MM.1S (cell line): ENCODE measurements around the gene KRT6C.

Experiments
- DNase-seq: peaks from one replicate; pipeline ENCODE4 v3.0.0-alpha.2; 2015
- H2AFZ ChIP-seq: fragments of 300-600 bp; sonication (generic); 2 replicates; pipeline ENCODE4 v1.6.0; 2016; ENCODE audit warnings: antibody characterized with exemption, low read length
- H3F3A ChIP-seq: fragments of 300-600 bp; sonication (generic); 2 replicates; pipeline ENCODE4 v1.6.1; 2016; ENCODE audit warnings: mild to moderate bottlenecking, antibody characterized with exemption, low read length, moderate library complexity, mixed read lengths; ENCODE audit not compliant: insufficient read depth
- H3K27ac ChIP-seq: fragments of 300-600 bp; sonication (generic); 2 replicates; pipeline ENCODE4 v1.5.1; 2016; ENCODE audit warnings: mild to moderate bottlenecking, low read length
- H3K27me3 ChIP-seq: fragments of 300-600 bp; sonication (generic); replicated peaks from 2 replicates; pipeline ENCODE4 v1.6.0; 2016; ENCODE audit warnings: low read length; ENCODE audit not compliant: insufficient read depth
- H3K36me3 ChIP-seq: fragments of 300-600 bp; sonication (generic); replicated peaks from 2 replicates; pipeline ENCODE4 v1.6.1; 2016; ENCODE audit warnings: mild to moderate bottlenecking, low read length, mixed read lengths; ENCODE audit not compliant: insufficient read depth
- H3K4me1 ChIP-seq: fragments of 300-600 bp; sonication (generic); 2 replicates; pipeline ENCODE4 v1.6.1; 2016; ENCODE audit warnings: low read length, mixed read lengths
- H3K4me2 ChIP-seq: fragments of 300-600 bp; sonication (generic); 2 replicates; pipeline ENCODE4 v1.6.0; 2016; ENCODE audit warnings: low read depth, low read length
- H3K4me3 ChIP-seq: fragments of 300-600 bp; sonication (generic); 2 replicates; pipeline ENCODE4 v1.5.1; 2016; ENCODE audit warnings: low read length, mixed read lengths
- H3K79me2 ChIP-seq: fragments of 300-600 bp; sonication (generic); 2 replicates; pipeline ENCODE4 v1.6.1; 2016; ENCODE audit warnings: mixed run types, low read length, mixed read lengths
- H3K9ac ChIP-seq: fragments of 300-600 bp; sonication (generic); 2 replicates; pipeline ENCODE4 v1.6.1; 2016; ENCODE audit warnings: low read length, mixed read lengths
- H3K9me2 ChIP-seq: fragments of 300-600 bp; sonication (generic); replicated peaks from 2 replicates; pipeline ENCODE4 v1.6.1; 2016; ENCODE audit warnings: mild to moderate bottlenecking, low read length, mixed read lengths; ENCODE audit not compliant: insufficient read depth
- H3K9me3 ChIP-seq: fragments of 300-600 bp; sonication (generic); replicated peaks from 2 replicates; pipeline ENCODE4 v1.6.1; 2016; ENCODE audit warnings: mild to moderate bottlenecking, low read length, mixed read lengths; ENCODE audit not compliant: insufficient read depth
- H4K20me1 ChIP-seq: fragments of 300-600 bp; sonication (generic); 2 replicates; pipeline ENCODE4 v1.6.1; 2016; ENCODE audit warnings: mild to moderate bottlenecking, low read length, moderate library complexity, mixed read lengths; ENCODE audit not compliant: insufficient read depth
- CTCF ChIP-seq: fragments of 300-600 bp; sonication (generic); IDR thresholded peaks from 2 replicates; pipeline ENCODE4 v1.5.1; 2016; ENCODE audit warnings: antibody characterized with exemption, low read length, mixed read lengths
- EZH2 ChIP-seq: fragments of 300-600 bp; sonication (generic); optimal IDR thresholded peaks from 2 replicates; pipeline ENCODE3; 2017; ENCODE audit warnings: low read depth, mild to moderate bottlenecking, antibody characterized with exemption, low read length, mixed read lengths
- EZH2phosphoT487 ChIP-seq: fragments of 300-600 bp; sonication (generic); IDR thresholded peaks from 2 replicates; pipeline ENCODE4 v1.6.1; 2018; ENCODE audit warnings: antibody characterized with exemption, low read length

The KRT6C gene

DNA sequence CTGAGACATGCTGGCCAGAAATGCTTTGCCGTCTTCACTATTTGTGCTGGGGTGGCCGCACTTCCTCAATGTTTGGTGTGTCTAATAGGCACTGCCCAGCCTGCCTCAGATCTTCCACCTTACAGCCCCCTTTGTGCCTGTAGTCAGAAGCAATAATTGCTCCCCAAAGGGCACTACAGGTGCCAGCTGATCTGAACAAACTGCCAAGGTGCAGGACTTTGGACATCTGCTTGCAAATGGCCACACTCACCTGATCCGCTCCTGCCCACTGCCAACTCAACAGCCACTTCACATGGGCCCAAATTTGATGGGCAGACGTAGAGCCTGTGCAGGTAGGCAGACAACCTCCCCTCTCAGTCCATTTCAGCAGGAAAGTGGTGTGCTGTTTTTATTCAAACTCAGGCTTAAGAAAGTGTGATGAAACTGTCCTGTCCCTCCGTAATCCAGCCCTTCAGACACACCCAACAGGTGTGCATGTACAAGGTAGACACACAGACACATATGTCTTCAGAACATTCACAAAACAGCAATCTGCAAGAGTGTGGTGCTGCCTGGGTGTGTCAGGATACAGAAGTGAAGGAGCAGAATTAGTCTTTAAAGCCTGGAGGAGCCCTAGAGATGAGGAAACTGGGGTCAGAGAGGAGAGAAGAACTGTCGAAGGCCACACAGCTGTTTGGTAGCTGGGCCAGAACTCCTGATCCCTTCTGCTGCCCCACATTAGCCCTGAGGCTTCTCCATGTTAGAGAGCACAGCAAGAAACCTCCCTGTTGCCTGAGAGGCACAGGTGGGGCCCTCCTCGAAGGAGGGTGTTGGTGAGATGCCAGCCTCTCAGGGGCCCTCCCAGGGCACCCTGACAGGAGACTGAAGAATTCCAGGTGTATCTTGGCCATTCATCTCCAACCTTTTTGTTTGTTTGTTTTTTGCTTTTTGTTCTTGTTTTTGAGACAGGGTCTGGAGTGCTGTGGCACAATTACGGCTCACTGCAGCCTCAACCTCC, 35.0 kb downstream of the KRT6C start:
- Histone ChIP-seq H3K4me3 (no peak overlapping the region), H3K9me2 (no peaks in the 10 kb centered on the region), H3K27ac (no peak overlapping the region), H2AFZ (no peak overlapping the region), H3F3A (no peaks in the 10 kb centered on the region), H3K9me3 (no peaks in the 10 kb centered on the region), H3K9ac (no peak overlapping the region), H3K27me3 (peaks cover 60% of the 10 kb centered on the region), H3K4me2 (no peak overlapping the region), H4K20me1 (no peaks in the 10 kb centered on the region), H3K36me3 (no peaks in the 10 kb centered on the region), H3K79me2 (no peaks in the 10 kb centered on the region), H3K4me1 (no peaks in the 10 kb centered on the region)
- TF ChIP-seq EZH2phosphoT487, result no peak
- no peak for TF ChIP-seq CTCF
- no peak for TF ChIP-seq EZH2
- no peak for DNase-seq

GRCh38 chr12:52437508-52437907, 36.1 kb downstream of the KRT6C start:
- no peak overlapping the region for H3K27ac ChIP-seq
- H3K4me2 ChIP-seq, result no peak overlapping the region
- no peaks in the 10 kb centered on the region for H3K9me2 ChIP-seq
- no peaks in the 10 kb centered on the region for H3F3A ChIP-seq
- no peaks in the 10 kb centered on the region for H3K79me2 ChIP-seq
- TF ChIP-seq CTCF (no peak), EZH2phosphoT487 (no peak), EZH2 (no peak)
- H3K4me3 ChIP-seq, result no peak overlapping the region
- no peak overlapping the region for H3K9ac ChIP-seq
- no peaks in the 10 kb centered on the region for H3K9me3 ChIP-seq
- no peak overlapping the region for H2AFZ ChIP-seq
- H3K36me3 ChIP-seq, result no peaks in the 10 kb centered on the region
- peaks cover 70% of the 10 kb centered on the region for H3K27me3 ChIP-seq
- H4K20me1 ChIP-seq, result no peaks in the 10 kb centered on the region
- DNase-seq, result no peak
- no peaks in the 10 kb centered on the region for H3K4me1 ChIP-seq

GRCh38 chr12:52436828-52437474, 36.7 kb downstream of the KRT6C start:
- H3K4me3 ChIP-seq, result no peak overlapping the region
- no peak overlapping the region for H3K4me2 ChIP-seq
- TF ChIP-seq CTCF (no peak), EZH2phosphoT487 (no peak), EZH2 (no peak)
- DNase-seq, result no peak
- no peaks in the 10 kb centered on the region for H3K79me2 ChIP-seq
- H3K9me2 ChIP-seq, result no peaks in the 10 kb centered on the region
- H2AFZ ChIP-seq, result no peak overlapping the region
- H3K9me3 ChIP-seq, result no peaks in the 10 kb centered on the region
- H3K4me1 ChIP-seq, result no peaks in the 10 kb centered on the region
- H3F3A ChIP-seq, result no peaks in the 10 kb centered on the region
- H4K20me1 ChIP-seq, result no peaks in the 10 kb centered on the region
- H3K27me3 ChIP-seq, result peaks cover 70% of the 10 kb centered on the region
- H3K9ac ChIP-seq, result no peak overlapping the region
- H3K36me3 ChIP-seq, result no peaks in the 10 kb centered on the region
- H3K27ac ChIP-seq, result no peak overlapping the region
